Keratinocyte (primary cell): Measurements from ENCODE around the gene CYTH1. TPM values are rescaled to one million over a fixed set of nuclear protein-coding genes. Genes with fewer than 3 reads are reported as not detected.

Experiments
- DNase-seq: peaks from one replicate; pipeline ENCODE4 v3.0.0-alpha.2; 2011; ENCODE audit warnings: low read depth, missing footprints, low spot score
- FAIRE-seq: peaks from 2 replicates; lab custom pipeline; 2011; peaks lifted over from hg19 to GRCh38; lab: Jason Lieb, UNC
- H2AFZ ChIP-seq: 2 replicates; pipeline ENCODE4 v1.6.0; 2012; ENCODE audit warnings: low read length, control low read depth, inconsistent platforms; ENCODE audit not compliant: control insufficient read depth
- H3K27ac ChIP-seq: 2 replicates; pipeline ENCODE4 v1.5.1; 2011; ENCODE audit warnings: low read length; ENCODE audit not compliant: control insufficient read depth, insufficient read depth
- H3K27me3 ChIP-seq: 3 replicates; pipeline ENCODE4 v1.6.0; 2011; ENCODE audit warnings: low read length; ENCODE audit not compliant: control insufficient read depth, insufficient read depth; ENCODE audit errors: extremely low read depth
- H3K36me3 ChIP-seq, 2 experiments: 2 replicates in 1 of 2; 3 replicates in 1 of 2; pipeline ENCODE4 v1.5.1; 2011; ENCODE audit warnings: low read length in 2 of 2, mild to moderate bottlenecking in 1 of 2; ENCODE audit not compliant: control insufficient read depth in 2 of 2, insufficient read depth in 2 of 2; ENCODE audit errors: extremely low read depth in 1 of 2
- H3K4me1 ChIP-seq: 3 replicates; pipeline ENCODE4 v1.5.1; 2011; ENCODE audit warnings: low read length; ENCODE audit not compliant: control insufficient read depth, insufficient read depth; ENCODE audit errors: extremely low read depth
- H3K4me2 ChIP-seq: 3 replicates; pipeline ENCODE4 v1.6.0; 2011; ENCODE audit warnings: low read depth, low read length; ENCODE audit not compliant: control insufficient read depth, insufficient read depth; ENCODE audit errors: extremely low read depth
- H3K4me3 ChIP-seq, 3 experiments: fragments of 200-600 bp in 1 of 3; sonication (generic) in 1 of 3; 2 replicates in 2 of 3; 3 replicates in 1 of 3; pipeline ENCODE4 v1.5.1; 2011 to 2016; ENCODE audit warnings: low read length in 3 of 3, mild to moderate bottlenecking in 3 of 3, control low read depth in 2 of 3, inconsistent platforms in 1 of 3, low read depth in 1 of 3, mixed read lengths in 1 of 3, mixed run types in 1 of 3, moderate library complexity in 1 of 3; ENCODE audit not compliant: control insufficient read depth in 2 of 3, insufficient read depth in 2 of 3; ENCODE audit errors: extremely low read depth in 1 of 3
- H3K79me2 ChIP-seq: 2 replicates; pipeline ENCODE4 v1.6.0; 2012; ENCODE audit warnings: low read length; ENCODE audit not compliant: control insufficient read depth, insufficient read depth
- H3K9ac ChIP-seq: 3 replicates; pipeline ENCODE4 v1.6.0; 2011; ENCODE audit warnings: low read length; ENCODE audit not compliant: control insufficient read depth, insufficient read depth; ENCODE audit errors: extremely low read depth
- H3K9me1 ChIP-seq: 3 replicates; pipeline ENCODE4 v1.6.0; 2011; ENCODE audit warnings: low read length; ENCODE audit not compliant: control insufficient read depth, insufficient read depth; ENCODE audit errors: extremely low read depth
- H3K9me3 ChIP-seq: 2 replicates; pipeline ENCODE4 v1.5.1; 2012; ENCODE audit warnings: low read depth, low read length; ENCODE audit not compliant: control insufficient read depth
- H4K20me1 ChIP-seq: 3 replicates; pipeline ENCODE4 v1.6.0; 2011; ENCODE audit warnings: low read length; ENCODE audit not compliant: control insufficient read depth, insufficient read depth; ENCODE audit errors: extremely low read depth
- EZH2 ChIP-seq: IDR thresholded peaks from one replicate; pipeline ENCODE4 v1.6.1; 2012; ENCODE audit warnings: inconsistent platforms, mild to moderate bottlenecking, low read length, moderate library complexity
- dilution Hi-C: fragments of 300-500 bp; cut with MboI; formaldehyde crosslinking; loops from one replicate; pipeline ENCODE4 v1.7.0; 2020; ENCODE audit warnings: low sequenced_read_pairs; ENCODE audit not compliant: extremely low pct_ligation_motif_present
- polyA plus RNA-seq, 5 experiments: library from polyadenylated mRNA; depleted of rRNA in 3 of 5; stranded (reverse) in 3 of 5; stranded (forward) in 1 of 5; unstranded in 1 of 5; fragments of >200 nt; gene quantifications; 1 replicate in 1 of 5; 2 replicates in 3 of 5; 3 replicates in 1 of 5; pipeline versions ENCODE4 v1.2.1 to v1.2.3, GENCODE V29; 2011 to 2012; ENCODE audit warnings: missing spikeins in 2 of 5, low read depth in 1 of 5, low replicate concordance in 1 of 5
- TF ChIP-seq, protein P1 (sequence below), 3 experiments: IDR thresholded peaks in 1 of 3; conservative IDR thresholded peaks in 1 of 3; optimal IDR thresholded peaks in 1 of 3; 2 replicates in 2 of 3; 3 replicates in 1 of 3; pipeline versions ENCODE3 to v1.5.1; 2011; ENCODE audit warnings: low read length in 3 of 3, mild to moderate bottlenecking in 3 of 3, moderate library complexity in 2 of 3, control low read depth in 1 of 3, inconsistent platforms in 1 of 3; ENCODE audit not compliant: insufficient read depth in 2 of 3; ENCODE audit errors: extremely low read depth in 1 of 3

Gene CYTH1
- polyA plus RNA-seq, 1 donor (not counting 4 experiments of a cell fraction or from before 2014, with no cell fraction given): 28.3 TPM

DNA sequence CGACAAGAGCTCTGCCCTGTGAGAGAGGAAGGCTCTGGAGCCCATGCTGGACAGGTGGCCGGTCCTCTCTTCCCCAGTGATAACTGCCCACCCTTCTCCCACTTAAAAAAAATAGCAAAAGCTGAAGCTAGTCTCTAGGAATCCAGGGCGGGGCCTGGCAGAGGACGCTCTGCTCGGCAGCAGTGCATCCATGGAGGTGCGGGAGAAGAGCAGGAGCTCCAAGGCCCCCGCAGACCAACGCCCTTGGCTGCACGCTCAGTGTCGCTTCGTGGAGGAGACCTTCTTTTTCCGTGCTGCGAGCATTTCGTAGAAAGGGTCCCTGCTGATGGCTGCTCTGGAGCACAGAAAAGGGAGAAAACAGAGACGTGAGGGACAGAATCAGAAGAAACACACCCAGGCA, 106.2 kb downstream of the CYTH1 start:
- Histone ChIP-seq H3K27ac (no peak overlapping the region), H3K4me2 (no peak overlapping the region), H3K9me3 (no peaks in the 10 kb centered on the region), H2AFZ (no peak overlapping the region), H3K27me3 (no peaks in the 10 kb centered on the region), H3K79me2 (peaks cover 6% of the 10 kb centered on the region), H4K20me1 (no peaks in the 10 kb centered on the region), H3K36me3 (peaks cover 26 to 46% of the 10 kb centered on the region in 2 experiments), H3K9ac (no peak overlapping the region), H3K4me3 (no peak overlapping the region), H3K4me1 (peaks cover 50% of the 10 kb centered on the region), H3K9me1 (no peaks in the 10 kb centered on the region)
- TF ChIP-seq, protein P1, sequence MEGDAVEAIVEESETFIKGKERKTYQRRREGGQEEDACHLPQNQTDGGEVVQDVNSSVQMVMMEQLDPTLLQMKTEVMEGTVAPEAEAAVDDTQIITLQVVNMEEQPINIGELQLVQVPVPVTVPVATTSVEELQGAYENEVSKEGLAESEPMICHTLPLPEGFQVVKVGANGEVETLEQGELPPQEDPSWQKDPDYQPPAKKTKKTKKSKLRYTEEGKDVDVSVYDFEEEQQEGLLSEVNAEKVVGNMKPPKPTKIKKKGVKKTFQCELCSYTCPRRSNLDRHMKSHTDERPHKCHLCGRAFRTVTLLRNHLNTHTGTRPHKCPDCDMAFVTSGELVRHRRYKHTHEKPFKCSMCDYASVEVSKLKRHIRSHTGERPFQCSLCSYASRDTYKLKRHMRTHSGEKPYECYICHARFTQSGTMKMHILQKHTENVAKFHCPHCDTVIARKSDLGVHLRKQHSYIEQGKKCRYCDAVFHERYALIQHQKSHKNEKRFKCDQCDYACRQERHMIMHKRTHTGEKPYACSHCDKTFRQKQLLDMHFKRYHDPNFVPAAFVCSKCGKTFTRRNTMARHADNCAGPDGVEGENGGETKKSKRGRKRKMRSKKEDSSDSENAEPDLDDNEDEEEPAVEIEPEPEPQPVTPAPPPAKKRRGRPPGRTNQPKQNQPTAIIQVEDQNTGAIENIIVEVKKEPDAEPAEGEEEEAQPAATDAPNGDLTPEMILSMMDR (optimal IDR thresholded peaks at IDR 0.05 in 1 of 3, IDR thresholded peaks at IDR 0.05 in 1 of 3, conservative IDR thresholded peaks at IDR 0.05 in 1 of 3; ENCODE audit: extremely low read depth in 1 of 3, insufficient read depth in 2 of 3, low read length in 3 of 3): no peak
- no peak for TF ChIP-seq EZH2
- FAIRE-seq: no peak
- no peak for DNase-seq
- dilution Hi-C loops: no loop called here

DNA sequence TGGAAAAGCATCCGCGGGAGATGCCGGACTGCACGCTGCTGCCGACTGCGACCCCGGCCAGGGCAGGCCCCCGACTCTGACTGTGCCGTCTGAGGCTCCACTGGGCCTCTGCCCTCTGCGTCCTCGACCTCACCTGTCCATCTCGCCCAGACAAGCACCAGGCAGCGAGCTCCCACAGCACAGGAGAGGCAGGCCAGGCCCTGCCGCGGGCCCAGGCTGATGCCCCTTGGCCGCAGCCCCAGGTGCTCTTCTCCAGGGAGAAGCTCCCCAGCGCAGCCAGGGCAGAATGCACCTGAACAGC, 106.8 kb downstream of the CYTH1 start:
- H3K9me1 ChIP-seq: no peaks in the 10 kb centered on the region
- no peak overlapping the region for H3K27ac ChIP-seq
- H3K4me3 ChIP-seq: no peak overlapping the region
- FAIRE-seq: no peak
- no peak for TF ChIP-seq EZH2
- TF ChIP-seq, protein P1 (optimal IDR thresholded peaks at IDR 0.05 in 1 of 3, IDR thresholded peaks at IDR 0.05 in 1 of 3, conservative IDR thresholded peaks at IDR 0.05 in 1 of 3; ENCODE audit: extremely low read depth in 1 of 3, insufficient read depth in 2 of 3, low read length in 3 of 3): no peak
- H3K4me2 ChIP-seq: no peak overlapping the region
- H3K9me3 ChIP-seq: no peaks in the 10 kb centered on the region
- dilution Hi-C loops: no loop called here
- no peak overlapping the region for H2AFZ ChIP-seq
- H3K9ac ChIP-seq: no peak overlapping the region
- no peaks in the 10 kb centered on the region for H4K20me1 ChIP-seq
- DNase-seq: no peak
- peaks cover 26 to 51% of the 10 kb centered on the region in 2 experiments for H3K36me3 ChIP-seq
- H3K27me3 ChIP-seq: no peaks in the 10 kb centered on the region
- peaks cover 6% of the 10 kb centered on the region for H3K79me2 ChIP-seq
- peaks cover 49% of the 10 kb centered on the region for H3K4me1 ChIP-seq
